ENCODE measurements around the gene AFF4. TPM values are rescaled to one million over a fixed set of nuclear protein-coding genes. Genes with fewer than 3 reads are reported as not detected.

AFF4 gene
- total RNA-seq, 1 experiment from 2014 or later = 38.6 TPM

DNA sequence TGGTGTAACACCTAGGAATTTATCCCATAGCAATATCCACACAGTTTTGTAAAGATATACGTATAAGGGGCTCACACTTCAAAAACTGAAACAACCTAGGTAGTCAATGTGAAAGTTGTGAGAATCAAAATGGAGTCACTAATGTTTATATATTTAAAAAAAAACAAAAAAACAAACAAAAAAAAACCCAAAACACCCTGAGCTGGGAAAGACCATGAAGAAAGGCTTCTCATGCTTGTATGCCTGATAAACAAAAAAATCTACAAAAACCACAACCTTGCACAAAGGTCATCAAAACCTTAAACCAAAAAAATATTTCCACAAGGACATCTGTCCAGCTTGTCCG is 35.4 kb downstream of the AFF4 start:
- DNase-seq (ENCODE audit: low read depth, low spot score) = no peak
- H3K4me2 ChIP-seq (ENCODE audit: low read length) = no peak overlapping the region
- no peak overlapping the region for H3K9ac ChIP-seq (ENCODE audit: low read length)
- no peaks in the 10 kb centered on the region for H3K4me1 ChIP-seq (ENCODE audit: control insufficient read depth in 1 of 2, insufficient read depth in 2 of 2, low read length in 2 of 2)
- H4K20me1 ChIP-seq (ENCODE audit: insufficient read depth) = no peaks in the 10 kb centered on the region
- ChIA-PET POLR2A (no interaction called here), RAD21 (ENCODE audit: low non-redundant PET in 1 of 2, low total read pairs in 2 of 2, uncharacterized antibody in 2 of 2, unreplicated experiment in 2 of 2) (no interaction called here), CTCF (no interaction called here)
- H3K36me3 ChIP-seq (ENCODE audit: control insufficient read depth in 1 of 2, insufficient read depth in 2 of 2, low read length in 2 of 2) = peaks cover 13 to 54% of the 10 kb centered on the region in 2 experiments
- H3K4me3 ChIP-seq (replicated peaks in 1 of 2; ENCODE audit: low read depth in 1 of 2, low read length in 2 of 2) = no peak overlapping the region
- H3K27ac ChIP-seq (ENCODE audit: low read depth, low read length) = no peak overlapping the region
- no TSS peak for BruUV-seq (replicated peaks)
- H3K27me3 ChIP-seq (ENCODE audit: insufficient read depth, low read length) = no peaks in the 10 kb centered on the region
- no peaks in the 10 kb centered on the region for H3K9me2 ChIP-seq (ENCODE audit: insufficient read depth)
- no peak for TF ChIP-seq ZFX (IDR thresholded peaks at IDR 0.05)
- TF ChIP-seq RAD21 (IDR thresholded peaks at IDR 0.05; ENCODE audit: low read depth) = no peak
- TF ChIP-seq SIN3A (IDR thresholded peaks at IDR 0.05; ENCODE audit: low read depth) = no peak
- no peak for TF ChIP-seq CBX3 (IDR thresholded peaks at IDR 0.05; ENCODE audit: low read depth)
- no peak for TF ChIP-seq POLR2A (IDR thresholded peaks at IDR 0.05; ENCODE audit: borderline replicate concordance, extremely low read depth, insufficient read depth, insufficient read length)
- TF ChIP-seq EZH2phosphoT487 (IDR thresholded peaks at IDR 0.05; ENCODE audit: borderline replicate concordance) = no peak
- TF ChIP-seq JUND (IDR thresholded peaks at IDR 0.05) = no peak
- TF ChIP-seq POLR2AphosphoS5 (IDR thresholded peaks at IDR 0.05; ENCODE audit: low read depth, low read length) = no peak
- intact Hi-C loops (cut with micrococcal nuclease) = no loop called here
- no peaks in the 10 kb centered on the region for H3K9me3 ChIP-seq (ENCODE audit: control insufficient read depth in 1 of 2, insufficient read depth in 1 of 2, low read depth in 1 of 2, low read length in 2 of 2)
- no peak for ATAC-seq
- peaks cover 28% of the 10 kb centered on the region for H3K79me2 ChIP-seq (ENCODE audit: insufficient read depth, low read length)
- H2AFZ ChIP-seq (ENCODE audit: low read depth, low read length, poor library complexity, severe bottlenecking) = no peak overlapping the region

DNA sequence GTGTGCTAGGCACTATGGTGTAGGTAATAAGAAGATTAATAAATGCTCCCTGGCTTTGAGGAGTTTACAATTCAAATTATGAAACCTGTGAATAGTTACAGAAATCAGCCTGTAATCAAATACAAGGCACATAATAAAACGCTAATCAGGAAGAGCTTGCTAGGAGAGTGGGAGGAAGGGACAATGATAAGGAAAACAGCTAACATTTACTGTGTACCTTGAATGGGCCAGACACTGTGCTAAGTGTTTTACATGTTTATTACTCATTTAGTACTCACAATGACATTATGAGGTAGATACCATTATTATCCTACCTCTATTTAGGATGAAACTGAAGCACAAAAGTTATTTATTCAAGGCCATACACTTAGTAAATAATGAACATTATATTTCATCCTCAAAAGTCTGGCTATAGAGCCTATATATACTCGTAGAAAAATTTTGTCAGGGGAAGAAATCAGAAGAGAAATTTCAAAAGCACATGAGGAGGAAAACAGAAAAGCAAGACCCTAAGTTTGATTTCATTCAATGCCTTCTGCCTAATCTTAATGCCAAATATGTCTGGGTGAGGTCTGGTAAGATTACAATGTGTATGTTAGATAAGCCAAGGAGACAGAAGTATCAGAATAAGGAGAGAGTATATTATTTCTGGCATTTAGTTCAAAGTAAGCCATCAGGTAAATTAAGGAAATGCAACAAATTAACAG is 35.9 kb downstream of the AFF4 start:
- BruUV-seq (replicated peaks) = no TSS peak
- RAD21 ChIA-PET (ENCODE audit: low non-redundant PET in 1 of 2, low total read pairs in 2 of 2, uncharacterized antibody in 2 of 2, unreplicated experiment in 2 of 2) = no interaction called here
- TF ChIP-seq ZFX (IDR thresholded peaks at IDR 0.05) (no peak), JUND (IDR thresholded peaks at IDR 0.05) (no peak), TCF7L2 (IDR thresholded peaks at IDR 0.05; ENCODE audit: borderline replicate concordance, extremely low read depth, insufficient read depth, insufficient read length) (no peak), POLR2A (IDR thresholded peaks at IDR 0.05; ENCODE audit: borderline replicate concordance, extremely low read depth, insufficient read depth, insufficient read length) (no peak), SP1 (IDR thresholded peaks at IDR 0.05; ENCODE audit: low read depth) (no peak), YY1 (IDR thresholded peaks at IDR 0.05; ENCODE audit: extremely low read depth, insufficient replicate concordance, low read depth, low read length) (no peak), EZH2phosphoT487 (IDR thresholded peaks at IDR 0.05; ENCODE audit: borderline replicate concordance) (no peak), FOSL1 (IDR thresholded peaks at IDR 0.05; ENCODE audit: low read depth) (no peak), CBX3 (IDR thresholded peaks at IDR 0.05; ENCODE audit: low read depth) (no peak)
- TF ChIP-seq, protein P1, sequence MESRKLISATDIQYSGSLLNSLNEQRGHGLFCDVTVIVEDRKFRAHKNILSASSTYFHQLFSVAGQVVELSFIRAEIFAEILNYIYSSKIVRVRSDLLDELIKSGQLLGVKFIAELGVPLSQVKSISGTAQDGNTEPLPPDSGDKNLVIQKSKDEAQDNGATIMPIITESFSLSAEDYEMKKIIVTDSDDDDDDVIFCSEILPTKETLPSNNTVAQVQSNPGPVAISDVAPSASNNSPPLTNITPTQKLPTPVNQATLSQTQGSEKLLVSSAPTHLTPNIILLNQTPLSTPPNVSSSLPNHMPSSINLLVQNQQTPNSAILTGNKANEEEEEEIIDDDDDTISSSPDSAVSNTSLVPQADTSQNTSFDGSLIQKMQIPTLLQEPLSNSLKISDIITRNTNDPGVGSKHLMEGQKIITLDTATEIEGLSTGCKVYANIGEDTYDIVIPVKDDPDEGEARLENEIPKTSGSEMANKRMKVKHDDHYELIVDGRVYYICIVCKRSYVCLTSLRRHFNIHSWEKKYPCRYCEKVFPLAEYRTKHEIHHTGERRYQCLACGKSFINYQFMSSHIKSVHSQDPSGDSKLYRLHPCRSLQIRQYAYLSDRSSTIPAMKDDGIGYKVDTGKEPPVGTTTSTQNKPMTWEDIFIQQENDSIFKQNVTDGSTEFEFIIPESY (IDR thresholded peaks at IDR 0.05; ENCODE audit: extremely low read depth, insufficient replicate concordance, low read length) = no peak
- TF ChIP-seq, protein P2, sequence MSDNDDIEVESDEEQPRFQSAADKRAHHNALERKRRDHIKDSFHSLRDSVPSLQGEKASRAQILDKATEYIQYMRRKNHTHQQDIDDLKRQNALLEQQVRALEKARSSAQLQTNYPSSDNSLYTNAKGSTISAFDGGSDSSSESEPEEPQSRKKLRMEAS (IDR thresholded peaks at IDR 0.05) = no peak
- TF ChIP-seq, protein P3, sequence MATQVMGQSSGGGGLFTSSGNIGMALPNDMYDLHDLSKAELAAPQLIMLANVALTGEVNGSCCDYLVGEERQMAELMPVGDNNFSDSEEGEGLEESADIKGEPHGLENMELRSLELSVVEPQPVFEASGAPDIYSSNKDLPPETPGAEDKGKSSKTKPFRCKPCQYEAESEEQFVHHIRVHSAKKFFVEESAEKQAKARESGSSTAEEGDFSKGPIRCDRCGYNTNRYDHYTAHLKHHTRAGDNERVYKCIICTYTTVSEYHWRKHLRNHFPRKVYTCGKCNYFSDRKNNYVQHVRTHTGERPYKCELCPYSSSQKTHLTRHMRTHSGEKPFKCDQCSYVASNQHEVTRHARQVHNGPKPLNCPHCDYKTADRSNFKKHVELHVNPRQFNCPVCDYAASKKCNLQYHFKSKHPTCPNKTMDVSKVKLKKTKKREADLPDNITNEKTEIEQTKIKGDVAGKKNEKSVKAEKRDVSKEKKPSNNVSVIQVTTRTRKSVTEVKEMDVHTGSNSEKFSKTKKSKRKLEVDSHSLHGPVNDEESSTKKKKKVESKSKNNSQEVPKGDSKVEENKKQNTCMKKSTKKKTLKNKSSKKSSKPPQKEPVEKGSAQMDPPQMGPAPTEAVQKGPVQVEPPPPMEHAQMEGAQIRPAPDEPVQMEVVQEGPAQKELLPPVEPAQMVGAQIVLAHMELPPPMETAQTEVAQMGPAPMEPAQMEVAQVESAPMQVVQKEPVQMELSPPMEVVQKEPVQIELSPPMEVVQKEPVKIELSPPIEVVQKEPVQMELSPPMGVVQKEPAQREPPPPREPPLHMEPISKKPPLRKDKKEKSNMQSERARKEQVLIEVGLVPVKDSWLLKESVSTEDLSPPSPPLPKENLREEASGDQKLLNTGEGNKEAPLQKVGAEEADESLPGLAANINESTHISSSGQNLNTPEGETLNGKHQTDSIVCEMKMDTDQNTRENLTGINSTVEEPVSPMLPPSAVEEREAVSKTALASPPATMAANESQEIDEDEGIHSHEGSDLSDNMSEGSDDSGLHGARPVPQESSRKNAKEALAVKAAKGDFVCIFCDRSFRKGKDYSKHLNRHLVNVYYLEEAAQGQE (IDR thresholded peaks at IDR 0.05; ENCODE audit: low read depth) = no peak

More for the DNA sequence above, 35.9 kb downstream of the AFF4 start:
- H3K4me1 ChIP-seq (ENCODE audit: control insufficient read depth in 1 of 2, insufficient read depth in 2 of 2, low read length in 2 of 2) = no peaks in the 10 kb centered on the region
- H3K4me2 ChIP-seq (ENCODE audit: low read length) = no peak overlapping the region
- ChIA-PET CTCF (no interaction called here), POLR2A (no interaction called here)
- H3K36me3 ChIP-seq (ENCODE audit: control insufficient read depth in 1 of 2, insufficient read depth in 2 of 2, low read length in 2 of 2) = peaks cover 10 to 50% of the 10 kb centered on the region in 2 experiments
- no peak overlapping the region for H2AFZ ChIP-seq (ENCODE audit: low read depth, low read length, poor library complexity, severe bottlenecking)
- peaks cover 24% of the 10 kb centered on the region for H3K79me2 ChIP-seq (ENCODE audit: insufficient read depth, low read length)
- H4K20me1 ChIP-seq (ENCODE audit: insufficient read depth) = no peaks in the 10 kb centered on the region
- H3K4me3 ChIP-seq (replicated peaks in 1 of 2; ENCODE audit: low read depth in 1 of 2, low read length in 2 of 2) = no peak overlapping the region
- no peaks in the 10 kb centered on the region for H3K9me3 ChIP-seq (ENCODE audit: control insufficient read depth in 1 of 2, insufficient read depth in 1 of 2, low read depth in 1 of 2, low read length in 2 of 2)
- H3K9ac ChIP-seq (ENCODE audit: low read length) = no peak overlapping the region
- no peaks in the 10 kb centered on the region for H3K27me3 ChIP-seq (ENCODE audit: insufficient read depth, low read length)
- no peak overlapping the region for H3K27ac ChIP-seq (ENCODE audit: low read depth, low read length)
- ATAC-seq = no peak
- intact Hi-C loops (cut with micrococcal nuclease) = no loop called here
- no peaks in the 10 kb centered on the region for H3K9me2 ChIP-seq (ENCODE audit: insufficient read depth)
- no peak for DNase-seq (ENCODE audit: low read depth, low spot score)
